SU-DHL-6 (cell line): ENCODE data around the gene GRID1.

Source experiments
- CTCF ChIP-seq: fragments of 200-600 bp; sonication (generic); IDR thresholded peaks from one replicate; pipeline ENCODE4 v1.5.1; 2017; ENCODE audit warnings: antibody characterized with exemption, mild to moderate bottlenecking, low read length, moderate library complexity; ENCODE audit not compliant: insufficient read depth, poor library complexity, severe bottlenecking
- EZH2phosphoT487 ChIP-seq: fragments of 200-600 bp; sonication (generic), shearing (Covaris generic); conservative IDR thresholded peaks from 2 replicates; pipeline ENCODE4 v1.6.1; 2018; ENCODE audit warnings: mild to moderate bottlenecking, antibody characterized with exemption, low read length, moderate library complexity, mixed read lengths

GRCh38 chr10:86162036-86162435, 204.6 kb downstream of the GRID1 start:
- no peak for TF ChIP-seq EZH2phosphoT487
- TF ChIP-seq CTCF = no peak
